Ecto neural progenitor cell (in vitro differentiated cells): ENCODE results near the gene UNC13D.
"Not testable (repeated sequence)": the region's sequence is repeated elsewhere in the genome, so short reads cannot be mapped to it uniquely, and the experiment has no call there.

Experiments
- DNase-seq: peaks from one replicate; pipeline ENCODE4 v3.0.0-alpha.2; 2018; ENCODE audit warnings: low spot score

Gene UNC13D

DNA sequence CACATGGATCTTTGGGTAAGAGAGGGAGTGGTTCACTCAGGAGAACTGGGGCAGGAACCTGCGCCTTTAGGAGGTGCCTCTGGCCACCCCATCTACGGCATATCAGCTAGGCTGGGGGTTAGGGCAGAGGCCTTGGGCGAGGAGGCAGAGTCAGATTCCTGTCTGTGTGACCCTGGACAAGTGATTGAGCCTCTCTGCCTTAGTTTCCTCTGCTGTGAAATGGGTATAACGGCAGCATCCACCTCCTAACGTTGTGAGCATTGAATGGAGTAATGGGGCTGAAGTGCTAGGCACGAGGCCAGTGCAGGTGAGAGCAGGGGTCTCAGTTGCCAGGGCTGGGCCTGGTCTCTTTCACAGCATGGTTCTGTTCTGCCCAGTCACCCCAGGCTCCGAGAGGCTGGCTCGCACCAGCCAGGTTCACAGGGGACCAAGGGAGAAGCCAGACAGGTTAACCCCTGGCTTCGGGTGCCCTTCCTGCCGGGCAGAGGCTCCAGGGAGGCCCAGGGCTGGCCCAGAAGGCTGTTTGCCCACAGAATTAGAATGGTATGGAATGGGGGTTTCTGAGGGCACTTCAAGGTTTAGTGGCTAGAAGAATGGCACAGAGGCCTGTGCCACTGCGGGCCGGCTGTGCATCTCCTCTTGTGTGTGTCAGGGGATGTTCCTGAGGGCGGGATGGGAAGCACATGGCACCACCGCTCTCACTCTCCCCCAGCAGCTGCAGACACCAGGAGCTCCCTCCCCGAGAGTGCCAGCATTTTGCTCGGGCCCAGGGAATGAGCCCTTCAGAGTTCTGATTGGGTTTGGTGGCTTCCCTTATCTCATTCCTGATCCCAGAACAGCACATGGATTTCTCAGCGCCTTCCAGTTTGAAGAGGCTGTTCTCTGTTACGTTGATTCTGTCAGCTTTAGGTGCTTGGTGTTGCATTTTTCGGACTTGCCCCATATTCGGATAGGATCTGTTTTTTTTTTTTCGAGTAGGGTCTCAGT, 23.8 kb downstream of the UNC13D start:
- no peak for DNase-seq

DNA sequence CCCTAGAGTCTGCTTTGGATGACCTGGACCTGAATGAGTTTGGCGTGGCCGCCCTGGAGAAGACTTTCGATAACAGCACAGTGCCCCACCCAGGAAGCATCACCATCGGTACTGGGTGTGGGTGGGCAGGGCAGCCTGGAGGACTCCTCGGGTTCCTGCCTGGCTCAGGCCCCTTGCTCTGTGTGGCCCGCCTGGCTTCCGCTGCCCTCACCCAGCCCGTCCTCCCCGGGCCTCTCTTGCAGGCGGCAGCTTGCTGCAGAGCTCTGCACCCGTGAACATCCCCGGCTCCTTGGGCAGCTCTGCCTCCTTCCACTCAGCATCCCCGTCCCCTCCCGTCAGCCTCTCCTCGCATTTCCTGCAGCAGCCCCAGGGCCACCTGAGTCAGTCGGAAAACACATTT, 24.5 kb downstream of the UNC13D start:
- no peak for DNase-seq

DNA sequence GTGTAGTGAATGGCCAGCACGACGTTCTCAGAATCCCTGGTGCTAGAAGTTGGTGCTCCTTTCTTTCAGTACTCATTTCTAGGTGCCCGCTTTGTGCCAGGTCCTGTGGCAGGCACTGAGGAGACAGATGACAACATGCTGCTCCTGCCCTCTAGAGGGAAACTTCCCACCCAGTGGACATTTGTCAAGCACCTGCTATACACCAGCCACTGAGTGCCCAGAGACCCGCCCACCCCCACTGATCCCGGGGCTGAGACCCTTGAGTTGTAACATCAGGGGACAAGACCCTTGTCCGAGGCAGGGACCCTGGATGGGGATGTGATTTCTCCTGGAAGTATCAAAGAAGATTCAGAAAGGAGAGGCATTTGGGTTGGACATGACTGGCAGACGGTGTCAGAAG, 25.1 kb downstream of the UNC13D start:
- DNase-seq, result no peak

DNA sequence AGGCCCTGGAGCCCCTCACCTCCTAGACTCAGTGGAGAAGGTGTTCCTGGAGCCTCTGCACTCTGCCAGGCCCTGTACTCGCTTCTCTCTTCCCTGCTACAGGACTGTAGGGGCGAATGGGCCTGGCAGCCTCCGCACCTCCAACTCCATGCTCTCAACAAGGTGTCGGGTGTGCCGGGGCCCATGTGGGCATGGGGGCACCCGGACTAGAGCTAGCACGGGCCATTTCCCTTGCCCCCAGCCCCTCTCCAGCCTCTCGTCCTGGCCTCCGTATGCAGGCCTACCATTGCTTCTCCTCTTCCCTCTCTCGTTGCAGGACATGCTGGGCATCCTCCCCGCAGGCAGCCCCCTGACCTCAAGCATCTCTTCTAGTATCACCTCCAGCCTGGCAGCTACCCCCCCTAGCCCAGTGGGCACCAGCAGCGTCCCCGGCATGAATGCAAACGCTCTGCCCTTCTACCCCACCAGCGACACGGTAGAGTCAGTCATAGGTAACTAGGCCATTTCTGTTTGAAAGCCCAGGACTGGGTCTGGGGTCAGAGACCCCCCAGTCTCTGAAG, 25.8 kb downstream of the UNC13D start:
- no peak for DNase-seq

DNA sequence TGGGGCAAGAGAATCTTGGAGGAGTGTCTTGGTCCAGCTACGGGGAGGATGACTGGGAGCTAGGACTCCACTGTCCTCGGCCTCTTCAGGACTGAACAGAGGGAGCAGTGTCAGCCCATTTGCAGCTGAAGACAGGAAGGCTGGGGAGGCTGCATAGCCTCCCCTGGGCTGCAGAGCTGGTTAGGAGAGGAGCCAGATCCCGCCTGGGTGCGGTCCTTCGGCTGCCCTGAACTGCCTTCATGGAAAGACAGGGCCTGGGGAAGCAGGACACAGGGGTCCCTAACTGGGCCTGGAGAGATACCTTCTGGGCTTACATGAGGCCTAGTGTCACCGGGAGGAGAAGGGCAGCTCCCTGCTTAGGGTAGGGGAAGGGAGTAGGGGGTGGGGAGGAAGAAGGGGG, 26.6 kb downstream of the UNC13D start:
- DNase-seq, result peak; percentile 41

DNA sequence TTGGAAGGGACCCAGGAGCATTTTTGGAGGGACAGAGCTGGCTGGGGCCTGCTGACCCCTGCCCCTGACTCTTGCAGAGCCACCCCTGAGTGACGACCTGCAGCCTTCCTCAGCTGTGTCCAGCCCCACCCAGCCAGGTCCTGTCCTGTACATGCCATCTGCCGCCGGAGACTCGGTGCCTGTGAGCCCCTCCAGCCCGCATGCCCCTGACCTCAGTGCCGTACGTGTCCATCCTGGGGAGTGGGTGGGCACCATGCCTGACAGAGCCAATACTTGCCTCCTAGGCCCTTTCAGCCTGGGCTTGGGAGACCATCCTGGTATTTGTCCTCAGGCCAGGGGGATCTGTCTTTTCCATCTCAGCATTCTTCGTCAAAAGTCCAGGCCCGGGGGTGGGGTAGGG, 27.5 kb downstream of the UNC13D start:
- peak; percentile 47 for DNase-seq

DNA sequence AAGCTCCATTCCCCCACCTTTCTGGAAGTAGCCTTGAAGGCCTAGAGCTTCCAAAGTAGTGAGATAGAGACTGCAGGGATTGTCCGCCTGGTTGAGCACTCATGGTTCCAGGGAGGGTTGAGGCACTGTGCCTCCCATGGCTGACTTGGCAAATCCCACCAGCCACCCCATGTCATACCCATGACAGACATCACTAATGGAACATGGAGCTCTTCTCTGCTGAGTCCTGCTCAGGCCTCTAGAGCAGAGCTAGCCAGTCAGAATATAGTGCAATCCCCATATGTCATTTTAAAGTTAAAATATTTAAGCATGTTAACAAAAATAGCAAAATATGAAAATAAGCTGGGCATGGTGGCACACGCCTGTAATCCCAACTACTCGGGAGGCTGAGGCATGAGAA, 28.8 kb downstream of the UNC13D start:
- DNase-seq, result no peak

DNA sequence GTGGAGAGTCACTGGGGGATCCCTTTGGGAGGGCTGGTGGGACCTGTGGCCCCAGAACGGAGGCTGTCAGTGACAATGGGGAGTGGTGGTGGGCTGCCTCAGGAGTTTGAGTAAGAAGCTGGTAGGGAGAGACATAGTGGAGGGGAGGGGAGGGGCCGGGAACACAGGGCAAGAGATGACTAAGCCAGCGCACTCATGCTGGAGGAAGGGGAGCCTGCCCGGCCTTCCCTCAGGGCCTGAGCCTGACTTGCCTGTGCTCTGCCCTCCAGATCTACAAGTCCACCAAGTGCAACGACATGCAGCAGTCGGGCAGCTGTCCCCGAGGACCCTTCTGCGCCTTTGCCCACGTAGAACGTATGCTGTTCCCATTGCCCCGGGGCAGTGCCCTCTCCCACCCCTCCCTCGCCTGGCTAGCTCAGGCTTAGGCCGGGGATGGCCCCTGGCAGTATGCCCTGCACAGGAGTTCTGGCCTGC, 29.3 kb downstream of the UNC13D start:
- DNase-seq, result peak; percentile 40

DNA sequence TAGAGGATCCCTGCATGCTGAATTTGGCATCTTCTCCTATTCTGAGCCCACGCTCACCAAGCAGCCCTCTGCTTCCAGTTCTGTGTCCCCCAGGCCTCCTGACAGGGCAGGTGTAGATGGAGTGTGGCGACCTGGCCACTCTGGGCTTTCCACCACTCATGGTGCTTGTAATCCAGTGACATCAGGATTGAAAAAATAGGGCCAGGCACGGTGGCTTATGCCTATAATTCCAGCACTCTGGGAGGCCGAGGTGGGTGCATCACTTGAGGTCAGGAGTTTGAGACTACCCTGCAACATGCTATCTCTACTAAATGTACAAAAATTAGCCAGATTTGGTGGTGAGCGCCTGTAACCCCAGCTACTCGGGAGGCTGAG, 30.2 kb downstream of the UNC13D start:
- DNase-seq, result peak; percentile 38

DNA sequence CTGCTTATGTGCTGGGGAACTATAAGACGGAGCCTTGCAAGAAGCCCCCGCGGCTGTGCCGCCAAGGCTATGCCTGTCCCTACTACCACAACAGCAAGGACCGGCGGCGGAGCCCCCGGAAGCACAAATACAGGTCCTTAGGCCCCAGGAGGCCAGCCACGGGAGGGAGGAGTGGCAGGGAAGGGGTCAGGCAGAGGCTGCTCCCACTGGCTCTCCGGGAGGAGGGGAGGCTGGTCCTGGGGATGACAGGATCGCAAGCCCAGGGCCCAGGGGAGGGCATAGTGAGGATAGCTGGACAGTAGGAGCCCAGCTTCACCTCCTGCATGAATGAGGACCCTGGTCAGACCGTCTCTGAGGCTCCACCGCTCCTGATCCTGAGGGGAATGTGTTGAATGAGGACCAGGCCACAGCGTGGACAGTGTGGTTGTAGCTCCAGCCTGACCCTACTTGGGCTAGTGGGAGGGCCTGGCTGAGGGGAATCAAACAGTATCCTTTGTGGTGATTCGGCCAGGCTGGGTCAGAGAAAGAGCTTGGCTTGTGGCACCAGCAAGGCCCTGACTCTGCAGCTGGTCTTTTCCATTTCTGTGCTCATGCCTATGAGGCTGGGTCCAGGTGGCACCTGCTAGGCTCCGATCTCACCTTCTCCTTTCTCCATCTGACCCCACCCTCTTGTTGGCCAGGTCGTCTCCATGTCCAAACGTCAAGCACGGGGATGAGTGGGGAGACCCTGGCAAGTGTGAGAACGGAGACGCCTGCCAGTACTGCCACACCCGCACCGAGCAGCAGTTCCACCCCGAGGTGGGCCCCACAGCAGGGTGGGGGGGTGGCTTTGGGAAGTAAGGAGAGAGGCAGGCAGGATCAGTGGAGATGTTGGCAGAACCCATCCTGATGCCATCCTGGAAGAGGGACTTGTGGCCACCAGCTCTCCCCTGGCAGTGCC, 30.9 kb downstream of the UNC13D start:
- DNase-seq, result peak; percentile 47

DNA sequence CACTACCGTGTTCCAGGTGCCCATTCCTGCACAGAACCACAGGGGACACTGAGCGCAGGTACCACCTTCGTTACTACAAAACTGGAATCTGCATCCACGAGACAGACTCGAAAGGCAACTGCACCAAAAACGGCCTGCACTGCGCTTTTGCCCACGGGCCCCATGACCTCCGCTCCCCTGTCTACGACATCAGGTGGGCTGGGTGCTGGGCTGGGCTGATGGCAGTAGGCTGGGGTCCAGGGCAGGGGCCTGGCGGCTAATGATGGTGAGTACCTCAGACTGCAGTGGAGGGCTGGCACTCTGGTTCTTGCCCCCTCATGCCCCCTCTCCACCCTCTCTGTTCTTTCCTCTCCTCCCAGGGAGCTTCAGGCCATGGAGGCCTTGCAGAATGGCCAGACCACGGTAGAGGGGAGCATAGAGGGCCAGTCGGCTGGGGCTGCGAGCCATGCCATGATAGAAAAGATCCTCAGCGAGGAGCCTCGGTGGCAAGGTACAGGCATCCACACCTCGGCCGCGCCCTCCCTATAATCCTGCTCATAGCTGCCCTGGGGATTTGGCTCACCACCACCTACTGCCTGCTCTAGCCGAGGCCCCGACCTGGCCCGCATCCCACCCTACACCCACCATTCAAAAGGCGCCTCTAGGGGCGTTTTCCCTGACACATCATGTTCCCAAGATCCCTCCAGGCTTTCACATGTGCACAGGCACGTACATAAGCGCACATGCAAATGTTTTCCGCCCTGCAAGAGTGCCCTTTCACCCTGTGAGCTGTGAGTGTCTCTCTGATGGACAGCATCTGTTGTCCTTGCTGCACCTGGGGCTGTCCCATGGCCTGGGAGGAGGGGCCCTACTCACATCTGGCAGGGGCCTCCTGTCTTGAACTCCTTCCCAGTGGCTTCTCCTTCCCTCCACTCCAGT, 31.8 kb downstream of the UNC13D start:
- DNase-seq, result no peak

DNA sequence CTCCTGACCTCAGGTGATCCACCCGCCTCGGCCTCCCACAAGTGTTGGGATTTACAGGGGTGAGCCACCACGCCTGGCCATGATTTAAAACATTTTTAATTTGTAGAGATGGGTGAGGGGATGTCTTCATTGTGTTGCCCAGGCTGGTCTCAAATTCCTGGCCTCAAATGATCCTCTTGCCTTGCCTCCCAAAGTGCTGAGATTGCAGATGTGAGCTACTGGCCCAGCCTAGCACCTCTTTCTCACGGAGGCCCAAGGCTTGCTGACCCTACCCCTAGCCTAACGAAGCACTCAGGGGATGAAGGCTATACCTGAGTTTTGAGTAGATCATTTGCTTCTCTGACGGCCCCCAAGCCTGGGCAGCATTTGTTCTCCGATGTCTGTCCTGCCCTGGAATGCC, 33.0 kb downstream of the UNC13D start:
- DNase-seq, result no peak

DNA sequence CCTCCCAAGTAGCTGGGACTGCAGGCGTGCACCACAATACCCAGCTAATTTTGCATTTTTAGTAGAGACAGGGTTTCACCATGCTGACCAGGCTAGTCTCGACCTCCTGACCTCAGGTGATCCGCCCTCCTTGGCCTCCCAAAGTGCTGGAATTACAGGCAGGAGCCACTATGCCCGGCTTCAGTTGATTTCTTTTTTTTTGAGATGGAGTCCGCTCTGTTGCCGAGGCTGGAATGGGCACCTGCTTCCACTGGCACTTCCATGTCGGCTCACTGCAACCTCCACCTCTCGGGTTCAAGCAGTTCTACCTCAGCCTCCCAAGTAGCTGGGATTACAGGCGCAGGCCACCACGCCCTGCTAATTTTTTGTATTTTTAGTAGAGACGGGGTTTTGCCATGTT, 33.4 kb downstream of the UNC13D start:
- not testable (repeated sequence) for DNase-seq

DNA sequence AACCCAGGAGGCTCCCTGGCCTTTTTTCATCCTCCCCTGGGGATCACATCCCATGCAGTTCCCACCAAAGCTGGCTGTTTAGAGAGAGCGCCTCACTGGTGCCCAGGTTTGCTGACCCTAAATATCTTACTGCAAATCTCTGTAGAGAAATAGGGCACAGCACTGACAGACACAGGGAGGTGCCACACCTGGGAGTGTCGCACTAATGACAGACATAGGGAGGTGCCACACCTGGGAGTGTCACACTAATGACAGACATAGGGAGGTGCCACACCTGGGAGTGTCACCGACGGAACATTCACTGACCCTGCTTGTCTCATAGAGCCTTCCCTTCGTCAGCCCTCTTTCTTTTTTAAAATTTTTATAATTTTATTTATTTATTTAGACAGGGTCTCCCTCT, 34.0 kb downstream of the UNC13D start:
- DNase-seq, result no peak

DNA sequence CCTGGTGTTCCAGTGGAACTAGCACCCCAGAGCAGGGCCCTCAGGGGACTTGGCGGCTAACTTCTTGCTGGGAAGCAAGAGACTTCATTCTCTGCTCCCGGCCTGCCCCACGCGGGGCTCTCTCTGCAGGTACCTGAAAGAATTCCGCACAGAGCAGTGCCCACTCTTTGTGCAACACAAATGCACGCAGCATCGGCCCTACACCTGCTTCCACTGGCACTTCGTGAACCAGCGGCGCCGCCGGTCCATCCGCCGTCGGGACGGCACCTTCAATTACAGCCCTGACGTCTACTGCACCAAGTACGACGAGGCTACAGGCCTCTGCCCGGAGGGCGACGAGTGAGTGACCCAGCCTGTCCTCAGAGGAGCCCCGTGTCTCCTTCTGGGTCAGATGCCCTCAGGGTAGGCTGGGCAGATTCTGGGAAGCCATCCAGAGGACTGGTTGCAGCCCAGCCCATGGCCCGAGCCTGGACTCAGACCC, 34.5 kb downstream of the UNC13D start:
- DNase-seq, result no peak

DNA sequence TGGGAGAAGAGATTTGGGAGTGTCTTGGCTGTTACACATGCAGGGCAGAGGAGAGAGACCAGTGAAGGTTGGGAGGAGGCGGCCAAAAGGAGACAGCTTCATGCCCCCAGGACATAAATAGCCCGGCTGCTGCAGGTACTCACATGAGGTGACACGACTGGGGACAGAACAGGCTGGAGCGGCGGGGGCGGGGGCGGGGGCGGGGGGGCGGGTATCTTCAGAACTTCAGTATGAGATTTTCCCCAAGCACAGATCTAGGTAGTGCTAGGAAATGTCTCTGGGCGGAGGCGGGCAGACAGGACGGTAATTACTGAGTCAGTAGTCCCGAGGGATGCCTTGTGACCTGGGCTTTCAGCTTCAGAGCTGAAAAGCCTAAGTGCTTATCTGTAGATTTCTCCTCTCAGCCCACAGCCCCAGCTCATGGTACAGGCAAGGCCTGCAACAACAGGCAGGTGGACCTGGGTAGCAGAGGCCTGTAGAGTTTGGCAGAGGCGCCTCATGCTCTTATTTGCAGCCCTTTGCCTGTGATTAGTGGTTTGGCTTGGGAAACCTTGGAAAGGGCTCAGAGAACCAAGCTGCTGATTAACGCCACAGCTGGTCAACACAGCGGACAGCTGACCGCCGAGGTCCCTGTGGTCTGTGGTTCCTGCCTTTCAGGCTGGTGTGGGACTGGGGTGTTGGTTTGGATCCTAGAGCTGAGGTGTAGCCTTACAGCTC, 35.1 kb downstream of the UNC13D start:
- DNase-seq, result no peak

DNA sequence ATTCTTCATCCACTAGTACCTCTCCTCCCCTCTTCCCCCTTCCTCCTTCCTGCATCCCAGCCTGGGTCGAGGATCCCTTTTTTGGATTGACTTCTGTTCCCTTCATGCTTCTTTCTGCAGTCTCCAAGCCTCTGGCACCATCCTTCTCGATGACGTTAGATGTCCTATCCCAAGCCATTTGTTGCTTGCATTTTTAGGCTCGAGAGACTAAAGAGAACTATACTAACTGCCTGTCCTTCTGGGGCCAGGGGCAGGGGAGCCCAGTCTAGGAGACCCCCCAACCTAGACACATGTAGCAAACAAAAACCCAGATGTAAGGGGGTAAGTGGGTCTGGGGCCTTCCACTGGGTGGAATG, 35.7 kb downstream of the UNC13D start:
- no peak for DNase-seq

DNA sequence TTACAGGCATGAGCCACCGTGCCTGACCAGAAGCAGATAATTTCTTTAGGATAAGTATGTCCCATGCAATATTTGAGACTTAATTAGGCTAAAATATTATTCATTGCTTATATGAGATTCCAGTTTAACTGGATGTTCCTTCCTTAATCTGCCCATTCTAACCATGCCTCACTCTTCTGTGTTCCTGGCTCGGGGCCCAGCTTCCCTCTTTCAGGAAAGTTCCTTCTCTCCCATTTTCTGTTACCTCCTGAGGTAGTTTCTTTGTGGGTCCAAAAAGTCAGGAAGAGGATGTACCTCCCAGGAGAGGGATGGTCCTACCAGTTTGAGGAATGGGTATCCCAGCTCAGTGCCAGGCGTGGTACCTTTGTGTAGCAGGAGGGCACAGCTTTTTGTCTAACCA, 36.3 kb downstream of the UNC13D start:
- no peak for DNase-seq

DNA sequence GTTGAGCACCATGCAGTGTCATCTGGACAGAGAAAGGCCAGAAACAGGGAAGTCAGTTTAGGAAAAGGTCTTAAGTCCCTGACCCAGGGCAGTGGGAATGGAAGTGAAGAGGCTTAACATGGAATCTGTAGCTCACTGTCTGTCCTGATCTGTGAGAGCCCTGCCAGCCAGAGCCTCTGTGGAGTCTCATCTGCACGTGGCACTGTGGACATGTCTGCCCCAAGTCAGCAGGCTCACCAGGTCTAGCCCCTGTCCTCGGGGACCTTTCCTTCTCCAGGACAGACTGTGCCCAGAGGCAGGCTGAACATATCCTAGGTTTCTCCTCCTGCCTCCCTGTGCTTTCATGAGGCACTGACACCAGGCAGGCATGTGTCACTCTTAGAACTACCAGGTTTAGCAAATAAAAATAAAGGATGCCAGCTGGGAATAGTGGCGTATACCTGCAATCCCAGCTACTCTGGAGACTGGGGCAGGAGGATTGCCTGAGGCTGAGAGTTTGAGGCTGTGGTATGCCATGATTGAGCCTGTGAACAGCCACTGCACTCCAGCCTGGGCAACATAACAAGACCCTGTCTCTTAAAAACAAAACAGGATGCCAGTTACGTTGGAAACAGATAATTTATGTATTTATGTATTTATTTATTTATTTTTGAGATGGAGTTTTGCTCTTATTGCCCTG, 37.2 kb downstream of the UNC13D start:
- DNase-seq, result no peak

DNA sequence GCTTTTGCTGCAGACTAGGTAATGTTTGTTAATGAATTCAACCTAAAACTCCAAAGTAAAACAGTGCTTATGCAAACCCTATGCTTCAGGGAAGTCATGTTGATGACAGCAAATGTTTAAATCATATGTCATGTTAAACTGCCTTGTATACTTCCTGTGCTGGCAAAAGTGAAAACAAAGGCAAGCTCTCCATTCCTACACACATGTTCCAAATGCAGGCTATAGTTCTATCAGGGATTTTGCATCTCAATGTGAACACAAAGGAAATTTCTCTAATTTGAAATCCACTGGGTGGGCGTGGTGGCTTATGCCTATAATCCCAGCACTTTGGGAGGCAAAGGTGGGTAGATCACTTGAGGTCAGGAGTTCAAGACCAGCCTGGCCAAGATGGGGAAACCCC, 40.3 kb downstream of the UNC13D start:
- no peak for DNase-seq
